IMR-90 (cell line): ENCODE results near the gene STIL. TPM values are rescaled to one million over a fixed set of nuclear protein-coding genes. Genes with fewer than 3 reads are reported as not detected.

Experiments
- ATAC-seq: fragments of 200-7000 bp; cut with Tn5 transposase; 2 replicates; pipeline ENCODE4 v1.9.1; 2020; ENCODE audit warnings: low read depth, mild to moderate bottlenecking, moderate library complexity
- BruUV-seq: library from RNA; stranded (reverse); fragments of 400-500 nt; replicated peaks from 2 replicates; lab custom pipeline; 2021; lab: Mats Ljungman, UMichigan
- CTCF ChIA-PET: fragments of 300-600 bp; formaldehyde crosslinking; extraction: SDS; loops from one replicate; lab custom pipeline; 2021; ENCODE audit warnings: antibody characterized with exemption; lab: Yijun Ruan, JAX
- POLR2A ChIA-PET: fragments of 300-600 bp; sonication (Branson Sonifier 250); formaldehyde crosslinking; loops from one replicate; lab custom pipeline; 2022; ENCODE audit warnings: antibody characterized with exemption; ENCODE audit not compliant: unreplicated experiment; lab: Charles Lee
- DNase-seq: peaks from one replicate; pipeline ENCODE4 v3.0.0; 2013
- H2AFZ ChIP-seq: replicated peaks from 2 replicates; pipeline ENCODE3; 2013; ENCODE audit warnings: low read length, mild to moderate bottlenecking; ENCODE audit not compliant: poor library complexity
- H2AK5ac ChIP-seq: 2 replicates; pipeline ENCODE4 v1.6.1; 2013; ENCODE audit warnings: low read depth, low read length, inconsistent platforms
- H2AK9ac ChIP-seq: replicated peaks from 2 replicates; pipeline ENCODE3; 2013; ENCODE audit warnings: mild to moderate bottlenecking, low read depth, low read length, moderate library complexity; ENCODE audit not compliant: poor library complexity
- H2BK120ac ChIP-seq: 2 replicates; pipeline ENCODE4 v1.6.1; 2013; ENCODE audit warnings: low read depth, low read length, inconsistent platforms
- H2BK15ac ChIP-seq: 3 replicates; pipeline ENCODE4 v1.6.1; 2013; ENCODE audit warnings: low read depth, low read length, inconsistent platforms
- H2BK20ac ChIP-seq: 2 replicates; pipeline ENCODE4 v1.6.1; 2013; ENCODE audit warnings: low read depth, mild to moderate bottlenecking, inconsistent platforms, low read length, moderate library complexity
- H2BK5ac ChIP-seq: 2 replicates; pipeline ENCODE4 v1.6.1; 2013; ENCODE audit warnings: mild to moderate bottlenecking, low read depth, low read length, inconsistent platforms; ENCODE audit not compliant: poor library complexity, severe bottlenecking
- H3K14ac ChIP-seq: replicated peaks from 2 replicates; pipeline ENCODE4 v1.6.1; 2013; ENCODE audit warnings: low read depth, low read length, inconsistent platforms
- H3K18ac ChIP-seq: 2 replicates; pipeline ENCODE4 v1.6.1; 2013; ENCODE audit warnings: low read depth, low read length, control low read depth
- H3K23ac ChIP-seq: 2 replicates; pipeline ENCODE4 v1.6.1; 2013; ENCODE audit warnings: low read depth, low read length, inconsistent platforms
- H3K27ac ChIP-seq: 2 replicates; pipeline ENCODE4 v1.5.1; 2013; ENCODE audit warnings: mild to moderate bottlenecking, control low read depth, low read length; ENCODE audit not compliant: insufficient read depth
- H3K27me3 ChIP-seq: 2 replicates; pipeline ENCODE4 v1.6.1; 2013; ENCODE audit warnings: low read length; ENCODE audit not compliant: control insufficient read depth, insufficient read depth
- H3K36me3 ChIP-seq: 2 replicates; pipeline ENCODE4 v1.6.1; 2013; ENCODE audit warnings: low read length, mixed read lengths; ENCODE audit not compliant: control insufficient read depth, insufficient read depth
- H3K4ac ChIP-seq: 2 replicates; pipeline ENCODE4 v1.6.1; 2013; ENCODE audit warnings: low read depth, low read length, inconsistent platforms
- H3K4me1 ChIP-seq: 2 replicates; pipeline ENCODE4 v1.6.1; 2013; ENCODE audit warnings: low read length, mixed read lengths; ENCODE audit not compliant: control insufficient read depth, insufficient read depth
- H3K4me2 ChIP-seq: 2 replicates; pipeline ENCODE4 v1.6.1; 2013; ENCODE audit warnings: low read depth, mild to moderate bottlenecking, control low read depth, low read length, moderate library complexity
- H3K4me3 ChIP-seq: 2 replicates; pipeline ENCODE4 v1.5.1; 2013; ENCODE audit warnings: low read depth, mild to moderate bottlenecking, control low read depth, low read length, moderate library complexity; ENCODE audit not compliant: insufficient read depth
- H3K56ac ChIP-seq: 2 replicates; pipeline ENCODE4 v1.6.1; 2013; ENCODE audit warnings: low read length, inconsistent platforms; ENCODE audit not compliant: insufficient read depth; ENCODE audit errors: extremely low read depth
- H3K79me1 ChIP-seq, 2 experiments: 2 replicates each; pipeline ENCODE4 v1.6.1; 2013; ENCODE audit warnings: low read length in 2 of 2, inconsistent platforms in 1 of 2, low read depth in 1 of 2
- H3K9ac ChIP-seq: 2 replicates; pipeline ENCODE4 v1.6.1; 2013; ENCODE audit warnings: low read depth, low read length, control low read depth
- H3K9me1 ChIP-seq: 2 replicates; pipeline ENCODE4 v1.6.1; 2013; ENCODE audit warnings: low read length, inconsistent platforms; ENCODE audit not compliant: insufficient read depth
- H3K9me3 ChIP-seq: 2 replicates; pipeline ENCODE4 v1.6.1; 2013; ENCODE audit warnings: low read length; ENCODE audit not compliant: control insufficient read depth, insufficient read depth
- H4K20me1 ChIP-seq: 2 replicates; pipeline ENCODE4 v1.6.1; 2013; ENCODE audit warnings: low read length, inconsistent platforms; ENCODE audit not compliant: insufficient read depth
- H4K5ac ChIP-seq: 2 replicates; pipeline ENCODE4 v1.6.1; 2013; ENCODE audit warnings: mild to moderate bottlenecking, low read depth, low read length, control low read depth
- H4K8ac ChIP-seq, 2 experiments: 2 replicates each; pipeline ENCODE4 v1.6.1; 2013; ENCODE audit warnings: low read depth in 2 of 2, low read length in 2 of 2, control low read depth in 1 of 2, inconsistent platforms in 1 of 2
- H4K91ac ChIP-seq: 2 replicates; pipeline ENCODE4 v1.6.1; 2013; ENCODE audit warnings: low read depth, low read length, inconsistent platforms; ENCODE audit not compliant: insufficient read depth
- BHLHE40 ChIP-seq: fragments of 150-350 bp; IDR thresholded peaks from 2 replicates; pipeline ENCODE4 v1.6.1; 2016; ENCODE audit warnings: mild to moderate bottlenecking, low read depth, low read length
- MXI1 ChIP-seq: IDR thresholded peaks from 2 replicates; pipeline ENCODE4 v1.6.1; 2012; ENCODE audit warnings: low read depth, mild to moderate bottlenecking, low read length, moderate library complexity, borderline replicate concordance
- NFE2L2 ChIP-seq: fragments of 150-350 bp; IDR thresholded peaks from 2 replicates; pipeline ENCODE4 v1.6.1; 2016; ENCODE audit warnings: low read depth, mild to moderate bottlenecking, low read length
- RFX5 ChIP-seq: IDR thresholded peaks from 2 replicates; pipeline ENCODE4 v1.8.0; 2012; ENCODE audit warnings: low read depth, mild to moderate bottlenecking, low read length, moderate library complexity
- SMC3 ChIP-seq: fragments of 150-350 bp; IDR thresholded peaks from 2 replicates; pipeline ENCODE4 v1.6.1; 2016; ENCODE audit warnings: low read depth, mild to moderate bottlenecking, antibody characterized with exemption, low read length, moderate library complexity
- WGBS, 2 experiments: methylation state at CpG; one replicate each; pipeline versions ENCODE4 v1.1.5 to v1.1.7; 2013; ENCODE audit warnings: missing lambda C conversion rate in 2 of 2; ENCODE audit not compliant: insufficient read length in 1 of 2; ENCODE audit errors: extremely low coverage in 2 of 2; 5-methylcytosine and 5-hydroxymethylcytosine counted together
- dilution Hi-C: fragments of 300-500 bp; cut with HindIII; formaldehyde crosslinking; loops from one replicate; pipeline ENCODE4 v1.14.3; 2018; ENCODE audit warnings: low sequenced_read_pairs; ENCODE audit not compliant: unreplicated experiment
- in situ Hi-C: fragments of 300-500 bp; cut with MboI; formaldehyde crosslinking; loops from 3 replicates; pipeline ENCODE4 v1.14.3; 2019; ENCODE audit warnings: low sequenced_read_pairs, inconsistent platforms, mixed read lengths
- intact Hi-C: fragments of 100-400 bp; cut with micrococcal nuclease; formaldehyde crosslinking; loops from 2 replicates; pipeline ENCODE4 v1.10.0; 2022
- polyA plus RNA-seq, 3 experiments: library from polyadenylated mRNA; depleted of rRNA; stranded (reverse); fragments of >200 nt; gene quantifications; 2 replicates each; pipeline ENCODE4 v1.2.3, GENCODE V29; 2012; ENCODE audit warnings: low replicate concordance in 1 of 3
- total RNA-seq: library from RNA; depleted of rRNA; stranded (reverse); fragments of >200 nt; gene quantifications from 2 replicates; pipeline ENCODE4 v1.2.3, GENCODE V29; 2012
- TF ChIP-seq, protein P1 (sequence below): fragments of 150-350 bp; IDR thresholded peaks from 2 replicates; pipeline ENCODE4 v1.6.1; 2017; ENCODE audit warnings: mild to moderate bottlenecking, antibody characterized with exemption, low read length, low read depth
- TF ChIP-seq, protein P2 (sequence below): fragments of 150-350 bp; IDR thresholded peaks from 2 replicates; pipeline ENCODE4 v1.6.1; 2016; ENCODE audit warnings: low read depth, mild to moderate bottlenecking, low read length, moderate library complexity, borderline replicate concordance
- TF ChIP-seq, protein P3 (sequence below): conservative IDR thresholded peaks from 2 replicates; pipeline ENCODE4 v1.5.1; 2012; ENCODE audit warnings: mild to moderate bottlenecking, low read depth, low read length, improper control_type of control experiment

Gene STIL
- total and polyA plus RNA-seq, 2 of the 4 experiments (the other 2 are of a cell fraction), result 6.8 to 17.2 TPM

DNA sequence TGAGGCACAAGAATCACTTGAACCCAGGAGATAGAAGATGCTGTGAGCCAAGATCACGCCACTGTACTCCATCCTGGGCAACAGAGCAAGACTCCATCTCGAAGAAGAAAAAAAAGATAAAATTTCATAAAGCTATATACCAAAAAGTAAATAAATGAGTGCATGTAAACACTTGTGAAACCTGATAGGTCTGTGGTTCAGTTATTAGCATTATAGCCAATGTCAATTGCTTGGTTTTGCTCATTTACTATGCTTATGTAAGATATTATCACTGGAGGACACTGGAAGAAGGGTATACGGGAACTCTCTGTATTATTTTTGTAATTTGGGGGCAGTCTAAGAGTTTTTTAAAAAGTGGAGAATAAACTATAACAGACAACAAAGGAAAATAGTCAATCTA, 64.2 kb downstream of the STIL start:
- Histone ChIP-seq H3K23ac (no peak overlapping the region), H3K79me1 (no peaks in the 10 kb centered on the region), H3K4me2 (no peak overlapping the region), H2BK20ac (no peak overlapping the region), H3K4me1 (no peaks in the 10 kb centered on the region), H4K5ac (no peak overlapping the region), H2AK9ac (no peak overlapping the region), H3K4me3 (no peak overlapping the region), H2BK120ac (no peak overlapping the region), H4K8ac (no peak overlapping the region), H4K91ac (no peak overlapping the region), H3K9ac (no peak overlapping the region), H4K20me1 (no peaks in the 10 kb centered on the region), H3K4ac (no peak overlapping the region), H2BK5ac (no peak overlapping the region), H3K36me3 (no peaks in the 10 kb centered on the region), H2AFZ (no peak overlapping the region), H3K18ac (no peak overlapping the region), H3K14ac (no peak overlapping the region), H3K27me3 (peaks cover 2% of the 10 kb centered on the region; the same call in 1 of the 2 replicates), H3K56ac (no peak overlapping the region), H2AK5ac (no peak overlapping the region), H2BK15ac (no peak overlapping the region), H3K9me3 (no peaks in the 10 kb centered on the region), H3K9me1 (no peaks in the 10 kb centered on the region), H3K27ac (no peak overlapping the region)
- BruUV-seq, result no TSS peak
- ChIA-PET CTCF (no interaction called here), POLR2A (no interaction called here)
- TF ChIP-seq, protein P1, sequence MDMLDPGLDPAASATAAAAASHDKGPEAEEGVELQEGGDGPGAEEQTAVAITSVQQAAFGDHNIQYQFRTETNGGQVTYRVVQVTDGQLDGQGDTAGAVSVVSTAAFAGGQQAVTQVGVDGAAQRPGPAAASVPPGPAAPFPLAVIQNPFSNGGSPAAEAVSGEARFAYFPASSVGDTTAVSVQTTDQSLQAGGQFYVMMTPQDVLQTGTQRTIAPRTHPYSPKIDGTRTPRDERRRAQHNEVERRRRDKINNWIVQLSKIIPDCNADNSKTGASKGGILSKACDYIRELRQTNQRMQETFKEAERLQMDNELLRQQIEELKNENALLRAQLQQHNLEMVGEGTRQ, result no peak
- TF ChIP-seq, protein P2, sequence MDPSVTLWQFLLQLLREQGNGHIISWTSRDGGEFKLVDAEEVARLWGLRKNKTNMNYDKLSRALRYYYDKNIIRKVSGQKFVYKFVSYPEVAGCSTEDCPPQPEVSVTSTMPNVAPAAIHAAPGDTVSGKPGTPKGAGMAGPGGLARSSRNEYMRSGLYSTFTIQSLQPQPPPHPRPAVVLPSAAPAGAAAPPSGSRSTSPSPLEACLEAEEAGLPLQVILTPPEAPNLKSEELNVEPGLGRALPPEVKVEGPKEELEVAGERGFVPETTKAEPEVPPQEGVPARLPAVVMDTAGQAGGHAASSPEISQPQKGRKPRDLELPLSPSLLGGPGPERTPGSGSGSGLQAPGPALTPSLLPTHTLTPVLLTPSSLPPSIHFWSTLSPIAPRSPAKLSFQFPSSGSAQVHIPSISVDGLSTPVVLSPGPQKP, result no peak
- TF ChIP-seq SMC3 (no peak), MXI1 (no peak), RFX5 (no peak), NFE2L2 (no peak), BHLHE40 (no peak)
- TF ChIP-seq, protein P3, sequence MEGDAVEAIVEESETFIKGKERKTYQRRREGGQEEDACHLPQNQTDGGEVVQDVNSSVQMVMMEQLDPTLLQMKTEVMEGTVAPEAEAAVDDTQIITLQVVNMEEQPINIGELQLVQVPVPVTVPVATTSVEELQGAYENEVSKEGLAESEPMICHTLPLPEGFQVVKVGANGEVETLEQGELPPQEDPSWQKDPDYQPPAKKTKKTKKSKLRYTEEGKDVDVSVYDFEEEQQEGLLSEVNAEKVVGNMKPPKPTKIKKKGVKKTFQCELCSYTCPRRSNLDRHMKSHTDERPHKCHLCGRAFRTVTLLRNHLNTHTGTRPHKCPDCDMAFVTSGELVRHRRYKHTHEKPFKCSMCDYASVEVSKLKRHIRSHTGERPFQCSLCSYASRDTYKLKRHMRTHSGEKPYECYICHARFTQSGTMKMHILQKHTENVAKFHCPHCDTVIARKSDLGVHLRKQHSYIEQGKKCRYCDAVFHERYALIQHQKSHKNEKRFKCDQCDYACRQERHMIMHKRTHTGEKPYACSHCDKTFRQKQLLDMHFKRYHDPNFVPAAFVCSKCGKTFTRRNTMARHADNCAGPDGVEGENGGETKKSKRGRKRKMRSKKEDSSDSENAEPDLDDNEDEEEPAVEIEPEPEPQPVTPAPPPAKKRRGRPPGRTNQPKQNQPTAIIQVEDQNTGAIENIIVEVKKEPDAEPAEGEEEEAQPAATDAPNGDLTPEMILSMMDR, result no peak
- in situ Hi-C loops, result no loop called here
- intact Hi-C loops, result no loop called here
- dilution Hi-C loops, result no loop called here
- no CpG with 5 or more reads among the region's 3 CpGs for WGBS, 2 experiments
- DNase-seq, result no peak
- ATAC-seq, result no peak
